Left ventricle myocardium inferior (tissue), 1 donor: Measurements from ENCODE around the gene NPHP3. TPM values are rescaled to one million over a fixed set of nuclear protein-coding genes. Genes with fewer than 3 reads are reported as not detected.

Source experiments
- DNase-seq: peaks from one replicate; pipeline ENCODE4 v3.0.0-alpha.2; 2020
- H3K27ac ChIP-seq: fragments of 200-600 bp; replicated peaks from 2 replicates; pipeline ENCODE4 v1.8.0; 2021
- H3K27me3 ChIP-seq: fragments of 200-600 bp; 2 replicates; pipeline ENCODE4 v1.8.0; 2021; ENCODE audit warnings: low read depth
- H3K36me3 ChIP-seq: fragments of 200-600 bp; 2 replicates; pipeline ENCODE4 v1.8.0; 2021
- H3K4me1 ChIP-seq: fragments of 200-600 bp; 2 replicates; pipeline ENCODE4 v1.8.0; 2021
- H3K4me3 ChIP-seq: fragments of 200-600 bp; 2 replicates; pipeline ENCODE4 v1.8.0; 2021; ENCODE audit warnings: mild to moderate bottlenecking, moderate library complexity
- H3K9me3 ChIP-seq: fragments of 200-600 bp; replicated peaks from 2 replicates; pipeline ENCODE4 v1.8.0; 2021
- CTCF ChIP-seq: fragments of 200-600 bp; IDR thresholded peaks from 2 replicates; pipeline ENCODE4 v1.8.0; 2021; ENCODE audit warnings: antibody characterized with exemption, mild to moderate bottlenecking, borderline replicate concordance
- intact Hi-C: fragments of 100-400 bp; cut with micrococcal nuclease; formaldehyde crosslinking; loops from one replicate; pipeline ENCODE4 v1.11.0; 2022
- total RNA-seq: library from RNA; stranded (reverse); fragmentation: NEBNext Ultra II Directional; extraction: Animal tissue kit (Norgen Biotek cat#: 25700); gene quantifications from one replicate; pipeline ENCODE4 v1.2.1, GENCODE V29; 2021
- donor health status: DM: no; HTN: yes; CAD: no; lungs with severe emphysema.

The NPHP3 gene
- total RNA-seq, 1 donor from 2014 or later, result 10.1 TPM

GRCh38 chr3:132662212-132662611 is 60.0 kb downstream of the NPHP3 start:
- H3K4me3 ChIP-seq, result peak overlapping the region; percentile 87
- intact Hi-C loops, result no loop called here
- H3K27me3 ChIP-seq, result no peaks in the 10 kb centered on the region
- DNase-seq, result no peak
- H3K9me3 ChIP-seq, result no peaks in the 10 kb centered on the region
- no peak overlapping the region for H3K27ac ChIP-seq
- peaks cover 77% of the 10 kb centered on the region for H3K4me1 ChIP-seq
- TF ChIP-seq CTCF, result no peak
- H3K36me3 ChIP-seq, result peaks cover 18% of the 10 kb centered on the region

GRCh38 chr3:132661101-132661500 is 61.1 kb downstream of the NPHP3 start:
- Histone ChIP-seq H3K27ac (peak overlapping the region; percentile 94), H3K9me3 (no peaks in the 10 kb centered on the region), H3K36me3 (peaks cover 7% of the 10 kb centered on the region), H3K4me3 (peak overlapping the region; percentile 87), H3K4me1 (peaks cover 88% of the 10 kb centered on the region), H3K27me3 (no peaks in the 10 kb centered on the region)
- no peak for DNase-seq
- TF ChIP-seq CTCF, result no peak
- intact Hi-C loops, result no loop called here

GRCh38 chr3:132660811-132661070 is 61.5 kb downstream of the NPHP3 start:
- intact Hi-C loops, result no loop called here
- H3K27ac ChIP-seq, result peak overlapping the region; percentile 94
- H3K4me1 ChIP-seq, result peaks cover 91% of the 10 kb centered on the region
- H3K9me3 ChIP-seq, result no peaks in the 10 kb centered on the region
- no peak for TF ChIP-seq CTCF
- DNase-seq, result no peak
- H3K36me3 ChIP-seq, result peaks cover 4% of the 10 kb centered on the region
- H3K27me3 ChIP-seq, result no peaks in the 10 kb centered on the region
- peak overlapping the region; percentile 87 for H3K4me3 ChIP-seq

- Histone ChIP-seq H3K9me3 (no peaks in the 10 kb centered on the region), H3K27ac (peak within 1 kb of the TSS; percentile 94), H3K4me1 (peaks cover 95% of the 10 kb centered on the region), H3K27me3 (no peaks in the 10 kb centered on the region), H3K4me3 (peak within 1 kb of the TSS; percentile 87), H3K36me3 (no peaks in the 10 kb centered on the region)
- intact Hi-C loops, result no loop called here
- peak; percentile 76 for DNase-seq
- no peak for TF ChIP-seq CTCF
These were observed 62.0 kb downstream of the NPHP3 start, which contains the start of gene UBA5 for GRCh38 chr3:132660052-132660810. Gene UBA5, plus strand, starts transcription at chr3:132660329. Its CDS starts 209 bp downstream, at chr3:132660538.

GRCh38 chr3:132659365-132660051 is 62.7 kb downstream of the NPHP3 start, which contains the start of gene ACAD11:
Gene ACAD11, minus strand, starts transcription at chr3:132659809. Its CDS starts 58 bp downstream, at chr3:132659751.
- peak; percentile 83 for TF ChIP-seq CTCF
- intact Hi-C loops, result no loop called here
- Histone ChIP-seq H3K9me3 (no peaks in the 10 kb centered on the region), H3K4me1 (peaks cover 95% of the 10 kb centered on the region), H3K36me3 (no peaks in the 10 kb centered on the region), H3K27ac (peak within 1 kb of the TSS; percentile 94), H3K27me3 (no peaks in the 10 kb centered on the region), H3K4me3 (peak within 1 kb of the TSS; percentile 87)
- DNase-seq, result peak; percentile 71
